HG03432 (cell line): Measurements from ENCODE around the gene TBC1D2B.

ENCODE experiments used
- ATAC-seq: cut with Tn5 transposase; IDR thresholded peaks from one replicate; pipeline ENCODE4 v1.9.1; 2021; ENCODE audit warnings: mild to moderate bottlenecking, moderate library complexity; ENCODE audit not compliant: unreplicated experiment

Gene TBC1D2B

DNA sequence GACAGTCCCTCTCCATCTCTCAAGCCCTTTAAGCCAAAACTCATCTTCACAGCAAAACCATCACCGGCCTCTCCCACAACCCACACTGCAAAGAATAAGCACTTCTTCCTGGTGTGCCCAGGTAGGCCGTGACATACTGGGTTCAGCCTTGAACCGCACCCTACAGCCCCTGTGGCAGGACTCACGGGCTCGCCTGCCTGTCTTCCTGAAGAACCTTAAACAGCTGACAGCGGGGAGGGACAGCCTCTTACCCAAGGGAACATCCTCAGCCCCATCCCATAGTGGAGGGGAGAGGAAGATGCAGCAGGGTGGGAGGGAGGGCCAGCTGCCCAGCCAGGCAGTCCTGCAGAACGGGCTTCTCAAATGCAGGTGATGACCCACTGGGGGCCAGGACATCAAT lies 40.2 kb downstream of the TBC1D2B start:
- no peak for ATAC-seq

DNA sequence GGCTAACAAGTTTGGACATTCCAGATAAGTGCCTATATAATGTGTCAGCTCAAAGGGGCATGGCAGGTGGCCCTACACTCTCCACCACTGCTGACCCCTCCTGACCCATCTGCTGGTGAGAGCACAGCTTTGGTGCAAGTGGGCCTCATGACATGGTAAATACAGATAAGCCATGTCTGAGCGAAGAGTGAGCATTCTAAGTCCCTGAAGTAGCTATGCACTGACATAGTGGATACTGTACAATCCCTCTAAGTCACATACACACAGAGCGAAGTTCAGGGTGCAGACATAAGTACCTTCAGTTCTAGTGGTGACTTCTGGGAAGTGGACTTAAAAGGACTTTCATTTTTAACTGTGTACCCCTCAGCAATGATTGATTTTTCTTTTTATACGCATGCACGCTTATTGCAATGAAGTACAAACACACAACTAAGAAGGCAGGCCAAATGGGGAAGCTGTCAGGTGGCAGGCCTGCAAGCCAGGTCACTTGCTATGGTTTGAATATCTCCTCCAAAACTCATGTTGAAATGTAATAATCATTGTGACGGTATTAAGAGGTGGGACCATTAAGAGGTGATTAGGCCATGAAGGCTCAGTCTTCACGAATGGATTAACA lies 41.5 kb downstream of the TBC1D2B start:
- no peak for ATAC-seq

DNA sequence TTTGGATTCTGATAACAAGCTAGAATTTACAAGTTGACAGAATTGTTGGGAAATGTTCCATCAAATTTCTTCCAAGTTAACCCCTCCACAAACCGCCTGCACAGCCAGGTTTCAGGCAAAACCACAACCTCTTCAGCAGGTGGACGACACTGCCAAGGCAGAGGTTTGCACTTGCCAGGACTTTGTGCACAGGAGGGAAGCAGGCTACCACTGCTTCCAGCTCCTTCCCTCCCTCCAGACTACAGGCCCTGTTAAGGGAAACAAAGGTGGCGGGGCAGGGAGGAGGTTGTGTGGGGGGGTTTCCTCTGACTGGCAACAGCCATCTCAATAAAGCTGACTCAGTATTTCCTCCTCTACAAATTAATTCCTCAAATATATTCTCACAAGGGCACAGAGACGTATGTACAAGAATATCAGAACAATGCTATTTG lies 42.2 kb downstream of the TBC1D2B start:
- ATAC-seq: no peak

DNA sequence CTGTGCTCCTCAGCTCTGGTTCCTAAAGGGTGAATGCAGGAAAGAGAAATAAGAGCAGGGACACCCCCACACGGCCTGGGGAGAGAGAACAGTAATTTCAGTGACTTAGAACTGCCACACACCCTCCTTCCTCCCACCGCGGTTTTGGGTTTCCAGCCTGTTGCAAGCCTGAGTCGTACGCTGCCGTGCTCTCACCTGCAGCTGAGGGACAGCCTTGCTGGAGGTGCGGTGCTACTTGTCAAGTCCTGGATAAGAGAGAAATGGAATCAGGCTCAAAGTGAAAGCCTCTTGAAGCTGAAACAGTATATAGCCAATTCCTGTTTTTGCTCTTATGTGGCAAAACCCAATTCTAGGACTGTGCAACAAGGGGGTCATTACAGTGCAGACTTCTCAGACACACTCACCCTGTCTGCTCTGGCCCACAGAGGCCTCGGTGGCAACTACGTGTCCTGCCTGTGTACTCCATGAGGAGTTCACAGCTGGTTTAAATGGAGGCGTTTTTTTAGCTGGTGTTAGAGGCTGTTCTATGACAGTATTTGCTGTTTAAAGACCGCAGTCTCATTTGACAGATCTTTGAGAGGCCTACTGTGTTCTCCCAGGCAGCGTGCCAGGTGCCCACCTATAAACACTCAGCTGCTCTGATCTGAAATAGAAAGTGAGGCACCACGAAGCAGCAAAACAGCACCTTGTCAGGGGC lies 42.9 kb downstream of the TBC1D2B start:
- ATAC-seq: peak; percentile 68

DNA sequence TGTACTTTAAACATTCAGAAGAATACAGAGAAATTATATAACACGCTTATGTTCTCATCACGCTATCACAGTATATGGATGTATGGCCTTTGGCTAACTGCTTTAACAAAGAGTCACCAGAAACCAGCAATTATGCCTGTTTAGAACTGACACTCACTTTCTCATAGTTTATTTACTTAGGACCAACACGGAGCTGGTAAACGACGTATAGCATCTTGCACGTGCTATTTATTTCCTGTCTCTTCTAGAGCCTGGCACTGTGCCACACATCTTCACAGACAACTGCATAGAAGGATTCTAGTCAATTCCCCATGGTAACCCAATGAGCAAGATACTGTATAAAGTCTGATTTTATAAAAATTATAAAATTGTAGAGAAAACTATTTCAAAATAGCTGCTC lies 43.6 kb downstream of the TBC1D2B start:
- ATAC-seq: peak; percentile 16

DNA sequence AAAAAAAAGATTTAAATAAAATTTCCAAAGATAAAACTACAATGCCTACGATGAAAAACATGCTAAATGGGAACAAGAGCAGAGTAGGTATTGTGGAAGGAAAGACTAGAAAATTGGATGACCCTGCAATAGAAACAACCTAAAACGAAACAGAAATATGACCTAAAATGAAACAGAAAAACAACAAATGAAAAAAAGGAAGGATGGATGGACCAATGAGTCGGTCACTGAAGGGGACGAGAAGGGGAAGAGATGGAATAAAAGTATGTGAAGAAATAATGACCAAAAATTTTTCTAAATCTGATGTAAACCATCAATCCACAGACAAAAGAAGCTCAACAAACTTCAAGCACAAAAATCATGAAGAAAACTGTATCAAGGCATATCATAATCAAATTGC lies 44.8 kb downstream of the TBC1D2B start:
- ATAC-seq: no peak

DNA sequence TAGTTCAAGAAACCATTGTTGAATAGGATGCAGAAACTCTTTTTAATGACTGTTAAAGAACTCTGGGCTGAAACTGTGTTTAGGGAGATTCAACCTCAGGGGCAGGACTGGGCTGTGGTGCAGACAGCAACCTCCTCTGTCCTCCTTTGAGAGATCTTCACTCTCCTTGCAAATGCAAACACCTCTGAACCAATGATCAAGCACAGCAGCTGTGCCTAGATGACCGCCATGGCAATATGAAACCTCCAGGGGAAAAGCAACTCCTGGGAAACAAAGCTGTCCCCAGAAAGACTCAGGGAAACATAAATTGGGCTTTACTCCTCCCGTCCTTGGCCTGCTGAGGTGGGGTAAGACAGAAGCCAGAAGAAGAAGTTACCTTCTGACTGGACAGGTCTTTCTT lies 52.6 kb downstream of the TBC1D2B start:
- no peak for ATAC-seq

DNA sequence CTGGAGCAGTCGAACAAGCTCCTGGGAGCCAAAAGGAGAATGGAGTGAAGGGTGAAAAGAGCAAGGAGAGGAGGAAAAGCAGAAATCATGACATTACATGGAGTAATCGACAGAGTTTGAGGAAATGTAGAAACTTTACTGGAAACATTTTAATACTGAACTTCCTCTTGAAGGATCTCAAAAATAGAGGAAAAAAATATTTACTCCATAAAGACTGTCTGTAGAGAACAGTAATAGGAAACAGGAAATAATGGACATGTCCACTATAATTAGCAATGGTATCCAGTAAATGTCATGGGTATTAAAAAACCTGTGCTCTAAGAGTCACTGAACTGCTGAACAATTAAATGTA lies 53.0 kb downstream of the TBC1D2B start:
- ATAC-seq: no peak

DNA sequence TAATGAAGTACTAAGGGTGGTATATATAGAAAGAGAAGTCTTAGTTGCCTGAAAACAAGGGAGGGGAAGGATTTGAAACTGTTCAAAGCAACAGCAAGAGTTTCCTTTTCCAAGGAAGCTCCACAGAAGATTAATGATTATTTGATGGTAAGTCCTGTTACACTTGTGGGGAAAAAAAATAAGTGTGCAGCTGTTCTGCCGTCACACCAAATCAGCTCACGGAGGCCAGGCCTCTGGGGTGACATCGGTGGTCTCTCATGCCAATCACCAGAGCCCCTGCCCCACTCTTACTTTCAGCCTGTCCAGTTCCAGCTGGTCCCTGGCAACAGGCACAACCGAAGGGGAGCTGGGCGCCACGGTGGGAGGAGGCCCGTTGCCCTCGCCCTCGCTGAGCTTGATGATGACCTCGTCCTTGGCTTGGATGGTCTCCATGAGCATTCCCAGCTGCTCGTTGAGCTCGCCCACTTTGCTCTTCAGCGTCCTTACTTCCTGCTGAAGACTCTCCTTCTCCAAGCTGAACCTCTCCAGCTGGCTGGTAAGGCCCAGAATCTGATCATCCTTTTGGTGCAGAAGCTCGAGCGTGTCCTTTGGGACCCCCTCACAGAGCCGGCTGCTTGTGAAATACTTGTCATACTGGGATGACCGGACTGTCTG lies 53.5 kb downstream of the TBC1D2B start:
- no peak for ATAC-seq

DNA sequence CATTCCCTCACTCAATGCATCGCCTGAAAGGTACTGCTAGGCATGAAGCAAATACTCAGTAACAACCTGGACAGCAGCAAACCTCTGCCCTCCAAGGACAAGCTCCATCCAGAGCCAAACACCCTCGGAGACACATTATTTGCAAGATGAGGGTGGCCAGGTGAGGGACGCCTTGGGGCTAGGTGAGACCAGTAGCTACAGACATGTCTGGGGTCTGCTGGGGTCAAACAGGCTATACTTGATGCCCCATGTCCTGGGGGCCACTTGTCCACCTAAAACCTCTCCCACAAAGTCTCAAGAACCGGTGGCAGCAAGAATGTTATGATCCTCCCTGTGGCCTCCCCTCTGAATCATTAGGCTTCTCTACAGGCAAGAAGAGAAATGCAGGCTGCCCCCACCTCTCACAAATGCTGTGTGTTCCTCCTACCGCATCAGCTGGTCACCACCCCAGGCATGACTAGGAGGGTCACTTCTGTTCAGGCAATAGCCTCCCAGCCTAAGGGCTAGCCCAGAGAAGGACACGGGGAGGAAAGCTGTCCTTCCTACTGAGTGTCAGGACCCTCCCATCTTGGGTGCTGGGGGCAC lies 54.3 kb downstream of the TBC1D2B start:
- ATAC-seq: no peak

DNA sequence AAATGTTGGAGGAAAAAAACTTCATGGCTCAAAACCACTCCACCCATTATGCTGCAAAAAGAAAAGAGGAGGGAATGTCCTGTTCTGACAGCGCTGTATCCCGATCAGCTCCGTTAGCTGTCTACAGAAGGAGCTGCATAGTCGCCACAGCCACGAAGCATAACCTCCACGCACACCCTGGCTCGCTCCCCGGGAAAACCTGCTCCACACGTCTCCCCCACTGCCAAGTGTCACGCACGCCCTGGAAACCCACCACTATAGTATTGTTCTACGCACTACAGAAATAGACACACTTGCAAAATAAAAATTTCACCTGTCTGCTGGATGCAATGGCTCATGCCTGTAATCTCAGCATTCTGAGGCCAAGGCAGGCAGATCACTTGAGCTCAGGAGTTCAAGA lies 55.8 kb downstream of the TBC1D2B start:
- no peak for ATAC-seq

DNA sequence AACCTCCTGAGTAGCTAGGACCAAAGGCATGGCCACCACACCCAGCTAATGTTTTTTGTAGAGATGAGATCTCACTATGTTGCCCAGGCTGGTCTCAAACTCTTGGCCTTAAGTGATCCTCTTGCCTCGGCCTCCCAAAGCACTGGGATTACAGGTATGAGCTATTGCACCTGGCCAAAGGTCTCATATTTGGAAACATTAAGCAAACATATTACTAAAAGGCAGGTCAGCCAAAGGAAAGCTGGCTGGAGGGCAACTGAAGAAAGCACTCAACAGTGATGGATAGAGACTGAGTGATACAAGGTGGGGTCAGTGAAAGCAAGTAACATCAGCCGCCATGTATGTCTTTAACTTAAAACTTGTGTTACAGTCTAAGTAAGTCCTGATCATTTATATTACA lies 57.5 kb downstream of the TBC1D2B start:
- ATAC-seq: no peak

DNA sequence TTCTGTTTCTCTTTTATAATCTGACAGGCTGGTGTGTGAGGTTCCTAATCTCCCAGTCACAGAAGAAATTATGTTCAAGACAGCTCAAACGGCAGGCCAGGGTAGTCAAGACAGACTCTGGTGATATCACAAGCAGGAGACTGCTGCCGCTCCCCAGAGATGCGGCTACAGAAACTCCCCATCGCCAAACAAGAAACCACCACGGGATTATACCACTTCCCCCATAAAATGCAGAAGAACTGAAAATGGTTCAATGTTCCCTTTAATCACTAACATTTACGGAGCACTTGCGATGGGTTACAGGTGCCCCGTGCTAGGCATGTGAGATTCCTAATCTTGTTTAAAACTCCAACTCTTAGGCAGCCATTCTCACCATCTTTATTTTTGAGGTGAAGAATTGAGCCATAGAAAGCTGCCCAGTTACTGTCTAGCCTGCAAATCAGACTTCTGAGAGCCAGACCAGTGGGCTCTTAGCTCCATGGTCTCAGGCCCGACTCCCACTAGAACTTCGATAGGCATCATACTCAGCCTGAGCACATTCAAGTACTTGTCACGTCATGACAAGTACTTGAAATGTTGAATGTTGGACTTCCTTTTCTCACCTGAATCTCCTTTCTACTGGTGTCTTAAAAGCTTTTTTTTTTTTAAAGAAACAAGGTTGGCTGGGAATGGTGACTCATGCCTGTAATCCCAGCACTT lies 58.4 kb downstream of the TBC1D2B start:
- ATAC-seq: peak; percentile 52

DNA sequence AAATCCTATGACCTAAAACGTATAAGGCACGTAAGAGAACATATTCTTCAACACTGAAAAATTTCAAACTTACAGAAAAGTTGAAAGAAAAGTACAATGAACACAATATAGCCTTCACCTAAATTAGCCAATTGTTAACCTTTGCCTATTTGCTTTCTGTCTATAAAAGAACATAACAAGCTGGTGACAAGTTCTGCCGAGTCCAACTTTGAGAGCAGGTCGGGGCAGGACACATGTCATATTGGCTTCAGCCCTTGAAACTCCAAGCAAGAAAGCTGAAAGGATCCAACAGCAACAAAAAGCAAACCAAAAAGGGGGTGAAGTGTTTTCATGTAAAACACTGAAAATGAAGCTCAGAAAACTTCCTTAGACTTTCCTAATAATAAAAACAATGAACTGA lies 59.1 kb downstream of the TBC1D2B start:
- no peak for ATAC-seq

DNA sequence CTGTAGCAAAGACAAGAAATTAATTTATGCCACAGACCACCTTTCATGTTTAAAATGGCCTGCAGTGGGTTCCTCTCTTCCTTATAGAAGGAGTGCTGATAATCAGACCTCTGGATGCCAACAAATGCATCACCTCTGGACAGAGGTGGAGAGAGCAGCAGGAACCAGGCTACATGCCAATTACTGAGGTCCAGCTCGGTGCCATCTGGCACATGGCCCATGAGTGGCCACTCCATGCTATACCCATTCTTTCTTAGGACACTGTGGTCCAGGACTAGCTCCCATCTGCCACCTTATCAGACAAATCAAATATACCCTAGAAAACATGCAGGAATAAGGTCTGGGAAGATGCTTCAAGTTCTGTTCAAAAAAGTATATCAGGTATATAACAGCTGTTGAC lies 60.7 kb downstream of the TBC1D2B start:
- no peak for ATAC-seq

DNA sequence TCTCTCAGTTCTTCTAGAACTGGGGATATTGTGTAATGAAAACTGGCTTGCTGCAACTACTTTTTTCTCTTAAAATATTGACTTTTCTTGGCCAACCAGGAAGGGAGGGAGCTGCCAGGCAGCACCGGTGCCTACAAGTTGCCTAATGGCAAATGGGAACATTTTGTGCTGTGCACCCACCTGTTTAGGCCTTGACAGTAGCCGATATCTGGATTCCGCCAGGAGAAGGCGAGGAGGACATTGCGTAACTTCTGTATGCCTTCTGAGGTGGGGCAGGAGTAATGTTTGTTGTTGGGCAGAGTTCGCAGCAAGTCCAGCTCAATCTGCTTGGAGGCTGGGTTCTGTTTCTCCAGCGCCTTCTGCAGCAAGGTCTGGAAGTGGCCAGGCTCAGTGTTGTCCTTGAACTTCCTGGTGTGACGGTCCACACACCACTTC lies 64.9 kb downstream of the TBC1D2B start:
- ATAC-seq: no peak

DNA sequence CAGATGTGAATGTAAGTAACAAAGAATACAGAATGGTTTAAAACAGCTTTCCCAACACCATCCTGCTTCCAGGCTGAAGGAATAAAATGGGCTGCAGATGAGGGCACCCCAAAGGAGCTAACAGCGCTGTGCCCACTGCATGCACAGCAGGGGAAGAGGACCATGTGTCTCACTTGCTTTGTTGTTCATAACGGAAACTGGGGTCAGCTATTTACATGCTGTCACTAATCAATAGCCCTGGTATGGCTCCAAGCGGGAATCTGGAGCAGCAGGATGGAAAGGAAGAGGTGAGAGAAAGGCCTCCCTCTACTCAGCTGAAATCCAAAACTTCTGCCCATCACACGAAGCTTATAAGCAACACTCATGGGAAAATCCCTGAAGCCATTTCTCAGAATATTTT lies 67.4 kb downstream of the TBC1D2B start:
- no peak for ATAC-seq

DNA sequence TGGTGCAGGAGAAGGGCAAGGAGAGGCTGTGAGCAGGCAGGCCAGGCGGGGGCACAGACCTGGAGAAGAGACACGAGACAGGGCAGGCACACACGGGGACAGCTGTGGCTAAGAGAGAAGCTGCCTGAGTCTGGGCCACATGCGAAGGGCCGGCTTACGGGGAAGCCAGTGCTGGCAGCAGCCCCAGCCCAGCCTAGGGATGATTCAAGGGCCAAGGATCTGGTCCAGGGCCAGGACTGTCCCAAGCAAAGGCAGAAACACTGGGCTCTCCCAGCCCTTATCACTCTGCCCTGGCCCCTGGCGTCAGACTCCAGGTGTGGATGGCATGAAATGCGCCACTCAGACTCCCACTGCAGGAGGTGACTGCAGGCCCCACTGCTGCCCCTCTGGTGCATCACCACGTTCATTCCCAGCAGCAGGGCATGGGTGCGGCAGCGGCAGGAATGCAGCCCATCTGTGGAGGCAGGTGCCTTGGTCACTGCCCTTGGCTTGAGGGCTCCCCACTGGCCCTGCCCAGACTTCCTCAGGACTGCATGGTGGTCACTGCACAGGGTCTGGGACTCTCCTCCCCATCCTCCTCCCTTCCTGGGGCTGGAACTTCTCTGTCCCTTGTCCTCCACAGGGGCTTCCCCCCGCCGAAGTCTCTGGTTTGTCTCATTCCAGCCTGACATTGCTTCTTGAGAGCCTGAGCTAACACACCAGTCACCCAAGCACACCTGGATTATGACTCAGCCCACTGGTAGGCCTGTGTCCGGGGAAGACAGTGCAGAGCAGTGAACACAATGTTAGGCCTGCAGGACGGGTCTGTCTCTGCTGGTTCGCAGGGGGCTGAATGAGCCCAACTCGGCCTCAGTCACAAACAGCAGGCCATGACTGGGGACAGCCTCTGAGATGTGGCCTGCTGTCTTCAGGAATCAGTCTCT lies 69.3 kb downstream of the TBC1D2B start:
- ATAC-seq: no peak

DNA sequence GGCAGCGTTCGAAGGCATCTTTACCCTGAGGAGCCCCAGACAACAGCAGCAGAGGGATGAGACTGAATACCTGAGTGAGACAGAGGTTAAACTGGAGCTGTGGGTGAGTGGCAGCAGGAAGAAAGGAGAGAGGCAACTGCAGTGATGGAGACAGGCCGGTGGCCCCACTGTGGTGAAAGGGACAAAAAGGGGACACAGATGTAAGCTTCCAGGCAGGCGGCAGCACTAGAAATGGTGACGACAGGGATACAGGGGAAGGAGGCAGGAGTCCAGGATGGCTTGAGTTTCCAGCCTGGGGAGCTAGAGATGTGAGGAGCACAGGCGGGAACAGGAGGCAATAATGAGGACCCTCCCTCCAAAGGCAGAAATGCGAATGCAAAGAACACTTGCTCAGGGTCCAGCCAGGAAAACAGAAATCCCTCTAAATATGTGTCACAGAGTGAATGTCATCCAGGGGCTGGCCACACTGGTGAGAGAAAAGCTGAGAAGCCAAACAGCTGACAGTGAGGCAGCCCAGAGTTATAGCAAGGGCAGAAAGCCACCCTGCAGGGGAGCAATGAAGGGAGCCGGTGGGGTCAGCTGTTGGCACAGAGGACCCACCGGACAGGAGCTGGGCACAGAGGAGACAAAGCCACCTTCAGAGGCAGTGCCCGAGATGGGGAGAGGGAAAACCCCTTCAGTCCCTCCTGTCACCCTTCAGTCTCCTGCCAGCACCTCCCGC lies 70.1 kb downstream of the TBC1D2B start:
- no peak for ATAC-seq
